Lower leg skin (tissue), 4 donors: ENCODE results near the gene C5orf34. TPM values are rescaled to one million over a fixed set of nuclear protein-coding genes. Genes with fewer than 3 reads are reported as not detected.
"Not testable (repeated sequence)": the region's sequence is repeated elsewhere in the genome, so short reads cannot be mapped to it uniquely, and the experiment has no call there.

Experiments used
- DNase-seq, 2 donors: peaks; one replicate each; pipeline ENCODE4 v3.0.0-alpha.2; 2019; ENCODE audit warnings: low spot score in 2 of 2
- H3K4me3 ChIP-seq: fragments of 200-600 bp; sonication (generic); 2 replicates; pipeline ENCODE4 v1.5.1; 2017; ENCODE audit warnings: mild to moderate bottlenecking, low read depth; ENCODE audit not compliant: poor library complexity, severe bottlenecking
- CTCF ChIP-seq, 3 donors: fragments of 450-650 bp; IDR thresholded peaks; one replicate each; pipeline ENCODE4 v1.5.1; 2016; ENCODE audit warnings: antibody characterized with exemption in 3 of 3, mild to moderate bottlenecking in 3 of 3, moderate library complexity in 2 of 3
- POLR2A ChIP-seq, 2 donors: fragments of 450-650 bp; IDR thresholded peaks; one replicate each; pipeline ENCODE4 v1.6.1; 2016 to 2017; ENCODE audit warnings: antibody characterized with exemption in 2 of 2, mild to moderate bottlenecking in 1 of 2, moderate library complexity in 1 of 2
- WGBS, 2 donors: methylation state at CpG; one replicate each; pipeline ENCODE4 v1.1.5; 2018; 5-methylcytosine and 5-hydroxymethylcytosine counted together
- intact Hi-C: fragments of 100-400 bp; cut with DNase I; formaldehyde crosslinking; loops from one replicate; pipeline ENCODE4 v1.15.0; 2023; ENCODE audit warnings: low total_unique reads
- total RNA-seq, 4 donors: library from RNA; depleted of rRNA; stranded (reverse); fragments of >200 nt; gene quantifications; one replicate each; pipeline ENCODE4 v1.1.0, GENCODE V29; 2016

C5orf34 gene
- total RNA-seq, 4 donors from 2014 or later = 0.91 to 3.9 (median 1.4) TPM

DNA sequence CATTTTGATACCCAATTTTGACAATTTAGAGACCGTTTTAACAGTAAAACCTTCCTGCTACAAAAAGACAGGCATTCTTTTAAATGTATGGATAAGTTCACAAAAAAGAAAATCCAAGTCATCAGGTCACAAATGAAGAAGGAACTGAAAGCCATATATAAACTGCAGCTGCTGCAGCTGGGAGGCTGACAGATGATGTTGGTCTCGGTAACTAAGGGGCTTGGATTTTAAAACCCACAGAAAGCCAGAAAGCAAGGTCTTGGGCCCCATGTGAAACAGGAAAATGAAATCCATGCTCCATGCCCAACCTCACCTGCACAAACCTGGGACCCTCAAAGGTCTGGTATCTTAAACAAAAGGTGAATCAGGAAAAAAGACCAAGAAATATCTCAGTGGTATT, 15.7 kb upstream of the C5orf34 start:
- H3K4me3 ChIP-seq = no peak overlapping the region
- intact Hi-C loops = no loop called here
- WGBS, 2 donors = 93 to 94% methylated on average over 2 of the region's 2 CpGs
- DNase-seq = no peak
- TF ChIP-seq POLR2A (IDR thresholded peaks at IDR 0.05) (no peak), CTCF (IDR thresholded peaks at IDR 0.05) (no peak)

- TF ChIP-seq CTCF (IDR thresholded peaks at IDR 0.05) (no peak), POLR2A (IDR thresholded peaks at IDR 0.05) (no peak)
- WGBS, 2 donors = 54 to 58% methylated on average over 2 of the region's 2 CpGs
- intact Hi-C loops = loop anchor here (2.0 kb wide), 1 partner anchor 71 kb away; no protein-coding TSS in a partner anchor
- H3K4me3 ChIP-seq = no peak overlapping the region
- no peak for DNase-seq
These were observed 8.7 kb upstream of the C5orf34 start for GRCh38 chr5:43523662-43524072.

- intact Hi-C loops = no loop called here
- no peak for DNase-seq
- TF ChIP-seq POLR2A (IDR thresholded peaks at IDR 0.05) (no peak), CTCF (IDR thresholded peaks at IDR 0.05) (no peak)
- H3K4me3 ChIP-seq = no peak overlapping the region
- 94 to 95% methylated on average over 1 of the region's 1 CpG for WGBS, 2 donors
These were observed 5.7 kb upstream of the C5orf34 start for GRCh38 chr5:43520615-43521014.

GRCh38 chr5:43515678-43516048, 715 bp upstream of the C5orf34 start:
- 38% methylated on average over 1 of the region's 1 CpG for WGBS, 2 donors
- intact Hi-C loops = no loop called here
- TF ChIP-seq POLR2A (IDR thresholded peaks at IDR 0.05) (no peak), CTCF (IDR thresholded peaks at IDR 0.05) (no peak)
- DNase-seq = no peak
- H3K4me3 ChIP-seq = peak overlapping the region; percentile 54

DNA sequence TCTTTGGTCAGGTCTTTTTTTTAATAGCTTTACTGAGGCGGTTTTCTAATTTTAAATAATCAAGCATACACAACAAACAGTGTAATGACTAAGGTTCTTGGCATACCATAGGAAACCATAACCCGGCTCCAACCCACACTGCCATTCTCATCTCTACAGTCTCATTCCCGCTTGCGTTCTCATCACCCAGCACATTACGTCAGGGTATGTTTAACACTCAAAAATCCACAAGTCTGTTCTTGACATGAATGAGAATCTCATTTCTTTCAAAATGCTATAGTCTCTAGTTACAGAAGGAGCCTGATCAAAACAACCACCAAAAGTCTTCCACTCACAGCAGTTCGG, 505 bp downstream of the C5orf34 start:
- TF ChIP-seq CTCF (IDR thresholded peaks at IDR 0.05) (no peak), POLR2A (IDR thresholded peaks at IDR 0.05) (no peak)
- H3K4me3 ChIP-seq = peak overlapping the region; percentile 54
- WGBS, 2 donors = 0 to 2% methylated on average over 6 of the region's 6 CpGs
- intact Hi-C loops = no loop called here
- DNase-seq = no peak

DNA sequence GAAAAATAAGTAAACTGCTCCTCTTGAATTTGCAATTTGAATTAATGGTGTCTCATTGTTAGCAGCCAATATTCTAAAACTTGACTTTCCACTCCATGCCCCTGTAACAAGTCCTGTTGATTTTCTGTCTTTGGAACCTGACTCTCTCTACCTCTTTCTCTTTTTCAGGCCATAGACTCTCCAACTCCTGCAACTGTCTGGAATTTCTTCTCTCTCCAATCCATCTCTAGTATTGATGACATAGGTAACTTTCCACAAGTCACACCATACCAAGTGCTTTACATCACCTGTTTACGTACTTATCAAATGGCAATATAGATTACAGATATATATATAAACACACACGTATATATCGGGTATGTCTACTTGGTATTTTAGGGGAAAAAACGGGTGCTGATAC, 923 bp downstream of the C5orf34 start:
- no peak for TF ChIP-seq CTCF (IDR thresholded peaks at IDR 0.05)
- TF ChIP-seq POLR2A (IDR thresholded peaks at IDR 0.05) = no peak
- intact Hi-C loops = no loop called here
- DNase-seq = no peak
- peak overlapping the region; percentile 54 for H3K4me3 ChIP-seq
- WGBS, 2 donors = 21 to 25% methylated on average over 4 of the region's 4 CpGs

GRCh38 chr5:43511062-43511461, 3.9 kb downstream of the C5orf34 start:
- intact Hi-C loops, H3K4me3 ChIP-seq, DNase-seq: not testable (repeated sequence)
- 81 to 98% methylated on average over 9 to 12 of the region's 36 CpGs for WGBS, 2 donors
